Left kidney (tissue), 2 donors: ENCODE measurements around the gene ACTRT2. TPM values are rescaled to one million over a fixed set of nuclear protein-coding genes. Genes with fewer than 3 reads are reported as not detected.

Source experiments
- DNase-seq: peaks from one replicate; pipeline ENCODE4 v3.0.0-alpha.2; 2013
- polyA plus RNA-seq: library from polyadenylated mRNA; unstranded; fragments of 120-200 nt; gene quantifications from one replicate; pipeline ENCODE4 v1.2.1, GENCODE V29; 2013; ENCODE audit not compliant: insufficient read length

The ACTRT2 gene
- polyA plus RNA-seq, 1 donor = not detected

DNA sequence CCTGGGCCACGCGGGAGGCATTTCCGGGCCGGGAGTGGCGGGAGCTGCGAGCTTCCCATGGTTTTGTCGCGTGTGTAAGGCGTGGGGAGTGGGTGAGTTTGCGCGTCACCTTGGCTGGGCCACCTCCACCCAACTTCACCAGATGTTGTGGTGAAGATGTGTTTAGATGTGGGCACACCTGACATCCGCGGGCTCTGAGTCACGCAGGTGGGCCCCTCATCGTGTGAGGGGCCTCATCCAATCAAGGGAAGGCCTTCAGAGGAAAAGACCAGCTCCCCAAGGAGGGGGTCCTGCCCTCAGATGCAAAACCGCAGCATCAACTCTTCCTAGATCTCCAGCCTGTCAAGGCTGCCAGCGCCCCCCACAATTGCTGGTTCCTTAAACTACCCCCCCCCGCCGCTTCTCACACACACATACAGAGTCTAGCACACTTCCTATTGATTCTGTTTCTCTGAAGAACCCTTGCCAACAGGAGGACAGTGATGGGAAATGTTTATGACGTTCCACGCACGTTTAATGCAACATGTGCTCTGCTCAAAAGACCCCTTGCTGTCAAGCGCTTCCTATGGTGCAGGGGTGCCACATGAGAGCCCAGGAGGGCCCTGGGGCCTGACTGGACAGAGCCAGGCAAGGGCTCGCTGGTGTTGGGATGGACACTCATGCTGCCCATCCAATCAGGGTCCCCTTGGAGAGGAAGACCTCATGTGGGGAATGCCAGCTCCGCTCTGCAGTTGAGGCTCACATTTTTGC lies 11.9 kb downstream of the ACTRT2 start:
- no peak for DNase-seq

DNA sequence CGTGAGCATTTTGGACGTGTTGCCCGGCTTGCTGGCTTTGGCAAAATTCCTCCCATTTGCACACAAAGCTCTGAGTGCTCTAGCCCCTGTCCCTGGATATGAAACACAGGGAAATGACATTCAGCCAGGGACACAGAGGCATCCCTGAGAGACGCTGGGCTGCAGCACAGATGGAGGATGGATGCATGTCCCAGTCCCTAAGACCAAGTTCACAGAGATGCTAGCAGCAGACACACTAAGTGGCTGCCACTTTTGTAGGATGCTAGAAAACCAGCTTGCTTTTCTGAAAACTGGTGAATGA lies 12.5 kb downstream of the ACTRT2 start:
- DNase-seq = no peak

DNA sequence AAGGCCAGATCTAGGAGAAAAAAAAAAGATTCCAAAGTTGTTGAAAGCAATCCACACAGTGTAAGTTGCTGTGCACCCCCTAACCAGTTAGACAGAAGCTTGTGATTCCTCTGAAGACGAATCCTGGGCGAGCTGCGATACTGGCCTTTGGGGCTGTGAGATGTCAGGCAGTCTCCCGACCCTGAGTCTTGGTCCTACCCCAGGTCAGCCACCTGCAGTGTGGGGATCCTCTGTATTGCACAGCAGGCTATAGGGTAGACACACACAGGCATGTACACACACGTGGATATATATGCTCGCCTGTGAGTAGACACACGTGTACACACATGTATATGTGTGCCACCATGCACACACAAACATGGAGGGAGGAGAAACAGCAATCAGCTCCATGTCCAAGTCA lies 12.9 kb downstream of the ACTRT2 start:
- no peak for DNase-seq

DNA sequence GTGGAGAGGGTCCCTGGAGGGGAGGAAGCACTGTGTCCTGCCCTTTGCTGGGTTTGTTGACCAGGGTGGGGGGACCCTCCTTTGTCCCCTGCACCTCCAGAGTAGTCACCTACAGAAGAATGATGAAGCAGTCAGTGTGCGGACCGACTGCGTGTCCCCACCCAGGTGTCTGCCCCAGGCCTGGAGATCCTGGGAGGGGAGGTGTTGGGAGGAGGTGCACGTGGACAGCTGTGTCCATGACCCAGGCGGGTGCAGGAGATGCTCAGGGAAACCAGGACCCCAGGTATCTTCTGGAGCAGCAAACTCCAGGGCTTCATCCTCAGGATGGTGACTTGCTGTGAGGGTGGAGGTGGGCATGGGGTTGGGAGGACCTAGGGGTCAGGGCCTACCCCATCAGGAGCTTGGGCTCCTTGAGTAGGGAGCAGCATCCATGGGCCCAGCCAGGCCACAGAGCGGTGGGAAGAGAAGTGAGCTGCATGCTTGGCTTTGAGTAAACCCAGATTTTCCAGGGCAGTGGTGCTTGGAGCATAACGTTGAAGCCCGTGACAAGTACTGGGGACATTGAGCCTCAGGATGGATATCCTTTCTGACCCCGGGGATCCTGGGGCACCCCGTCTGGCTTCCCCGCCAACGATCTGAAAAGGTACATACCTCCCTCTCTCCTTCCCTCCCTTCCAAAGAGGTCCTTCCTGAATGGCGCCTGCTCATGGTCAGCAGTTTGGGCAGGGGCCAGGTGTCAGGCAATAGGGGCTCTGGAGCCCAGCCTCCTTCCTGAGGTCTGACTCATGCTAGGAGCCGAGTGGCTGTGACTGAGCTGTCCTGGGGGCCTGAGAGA lies 13.7 kb downstream of the ACTRT2 start:
- no peak for DNase-seq

DNA sequence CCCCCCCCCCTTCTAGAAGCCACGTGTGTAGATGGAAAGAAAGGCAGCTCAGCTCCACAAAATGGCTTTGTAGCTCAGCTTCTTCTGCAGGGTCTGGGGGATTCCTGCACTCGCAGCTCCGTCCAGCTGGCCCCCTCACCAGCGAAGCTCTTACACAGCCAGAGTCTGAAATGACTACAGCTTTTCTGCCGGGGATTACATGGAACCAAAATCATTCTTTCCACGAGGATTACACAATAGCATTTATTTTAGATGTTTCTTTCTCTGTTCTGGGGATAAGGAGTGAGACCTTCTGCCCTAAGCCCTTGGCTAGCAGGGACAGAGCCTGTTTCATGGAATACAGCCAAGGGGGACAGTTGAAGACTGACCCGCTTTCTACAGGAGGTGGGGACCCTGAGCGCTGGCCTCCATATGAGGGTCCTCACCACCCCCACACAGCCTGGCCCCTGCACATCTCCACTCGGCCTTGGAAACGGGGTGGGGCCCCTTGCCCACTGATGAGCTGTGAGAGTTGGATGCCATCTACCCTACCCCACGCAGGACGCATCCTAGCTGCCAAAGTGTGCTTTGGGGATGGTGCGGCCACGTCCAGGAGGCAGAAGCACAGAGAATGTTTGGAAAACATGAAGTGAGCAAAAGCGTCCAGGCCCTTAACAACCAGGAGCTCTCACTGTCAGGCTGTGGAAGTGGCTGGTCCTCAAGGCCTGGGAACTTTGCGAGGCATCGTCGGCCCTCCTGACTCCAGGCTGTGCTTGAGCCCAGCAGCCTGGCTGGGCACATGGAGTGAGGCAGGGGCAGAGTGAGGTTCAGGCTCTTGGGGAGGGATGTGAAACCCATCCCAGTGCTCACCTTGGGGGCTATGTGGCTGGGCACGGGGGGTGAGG lies 14.5 kb downstream of the ACTRT2 start:
- DNase-seq = no peak

DNA sequence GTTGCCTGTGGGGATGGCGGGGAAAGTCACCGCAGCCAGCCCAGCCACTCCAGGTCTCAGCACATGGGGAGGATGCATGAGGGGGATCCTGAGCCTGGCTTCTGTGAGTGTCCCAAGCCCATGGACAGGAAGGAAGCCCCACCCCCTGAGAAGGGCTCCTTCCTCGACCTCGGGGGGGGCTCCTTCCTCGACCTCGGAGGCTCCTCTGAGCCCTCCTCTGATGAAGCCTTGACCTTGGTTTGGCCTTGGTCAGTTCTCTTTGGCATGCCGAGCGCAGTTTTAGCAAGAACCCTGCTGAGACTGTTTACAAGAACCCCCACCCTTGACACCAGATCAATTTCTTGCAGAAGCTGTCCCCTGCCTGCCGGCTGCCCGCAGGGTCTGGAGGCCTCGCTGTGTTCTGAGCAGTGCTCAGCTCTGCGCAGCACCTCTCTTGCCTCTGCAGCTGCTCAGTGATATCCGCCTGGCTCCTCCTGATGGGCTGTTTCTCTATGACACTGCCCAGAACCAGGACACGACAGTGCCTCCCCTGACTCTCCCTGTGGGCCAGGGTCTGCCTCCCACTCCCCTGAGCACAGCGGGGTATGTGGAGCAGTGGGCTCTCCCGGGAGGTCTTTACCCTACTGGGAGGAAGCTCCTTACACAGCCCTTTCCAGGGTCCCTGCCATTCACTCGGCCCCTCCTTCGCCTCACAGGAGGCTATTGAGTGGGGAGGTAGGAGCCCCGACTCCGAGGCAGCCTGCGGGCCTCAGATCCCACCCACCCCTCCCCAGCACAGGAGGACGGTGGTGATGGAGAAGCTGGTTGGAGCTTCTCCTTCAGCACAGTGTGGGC lies 15.4 kb downstream of the ACTRT2 start:
- no peak for DNase-seq

DNA sequence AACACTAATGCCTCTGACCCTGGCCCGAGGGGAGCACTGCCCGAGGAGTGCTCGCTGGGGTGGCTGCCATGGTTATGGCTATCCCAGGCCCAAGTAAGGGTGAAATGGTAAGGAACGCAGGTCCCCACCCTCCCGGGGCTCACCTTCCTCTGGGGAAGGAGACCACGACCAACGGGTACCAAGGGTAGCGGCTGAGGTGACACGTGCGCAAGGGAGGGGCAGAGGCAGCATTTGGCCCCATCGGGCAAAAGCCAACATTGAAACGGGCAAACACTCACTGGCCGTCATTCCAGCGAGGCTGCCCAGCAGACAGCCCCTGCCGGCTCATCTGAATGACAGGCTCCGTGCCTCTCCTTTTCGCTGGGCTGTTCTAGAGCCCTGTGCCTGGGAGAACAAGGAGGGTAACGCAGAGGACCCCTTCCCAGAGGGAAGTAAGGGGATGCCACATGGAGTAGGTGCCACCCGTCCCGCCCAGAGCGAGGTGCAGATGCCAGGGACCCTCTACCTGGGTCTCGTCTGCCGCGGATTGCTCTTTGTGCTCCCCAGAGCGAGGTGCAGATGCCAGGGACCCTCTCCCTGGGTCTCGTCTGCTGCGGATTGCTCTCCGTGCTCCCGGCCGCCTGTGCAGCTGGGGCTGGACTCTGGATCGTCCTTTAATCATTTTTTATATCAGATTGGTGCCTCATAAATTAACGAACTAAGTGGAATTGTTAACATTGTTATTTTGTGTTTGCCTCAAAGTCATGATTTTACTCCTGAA lies 16.2 kb downstream of the ACTRT2 start:
- no peak for DNase-seq

DNA sequence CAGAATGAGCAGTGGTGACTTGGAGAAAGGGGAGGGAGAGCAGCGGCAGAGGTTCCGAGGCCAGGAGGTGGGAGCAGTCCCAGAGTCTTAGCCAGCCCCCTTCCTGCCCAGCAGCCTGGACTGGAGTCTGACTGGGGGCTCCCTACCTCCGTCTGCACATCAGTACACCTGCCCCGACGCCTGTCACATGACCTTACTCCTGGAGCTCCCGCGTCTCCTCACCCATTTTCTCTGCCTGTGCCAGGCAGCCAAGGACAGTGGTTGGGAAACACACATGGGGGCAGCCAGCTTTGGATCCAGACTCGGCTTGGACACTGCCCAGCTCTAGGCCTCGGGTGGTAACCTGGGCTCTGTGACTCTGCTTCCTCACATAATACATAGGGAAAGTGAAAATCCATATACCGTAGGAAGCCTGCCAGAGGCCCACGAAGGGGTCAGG lies 16.9 kb downstream of the ACTRT2 start:
- DNase-seq = no peak

DNA sequence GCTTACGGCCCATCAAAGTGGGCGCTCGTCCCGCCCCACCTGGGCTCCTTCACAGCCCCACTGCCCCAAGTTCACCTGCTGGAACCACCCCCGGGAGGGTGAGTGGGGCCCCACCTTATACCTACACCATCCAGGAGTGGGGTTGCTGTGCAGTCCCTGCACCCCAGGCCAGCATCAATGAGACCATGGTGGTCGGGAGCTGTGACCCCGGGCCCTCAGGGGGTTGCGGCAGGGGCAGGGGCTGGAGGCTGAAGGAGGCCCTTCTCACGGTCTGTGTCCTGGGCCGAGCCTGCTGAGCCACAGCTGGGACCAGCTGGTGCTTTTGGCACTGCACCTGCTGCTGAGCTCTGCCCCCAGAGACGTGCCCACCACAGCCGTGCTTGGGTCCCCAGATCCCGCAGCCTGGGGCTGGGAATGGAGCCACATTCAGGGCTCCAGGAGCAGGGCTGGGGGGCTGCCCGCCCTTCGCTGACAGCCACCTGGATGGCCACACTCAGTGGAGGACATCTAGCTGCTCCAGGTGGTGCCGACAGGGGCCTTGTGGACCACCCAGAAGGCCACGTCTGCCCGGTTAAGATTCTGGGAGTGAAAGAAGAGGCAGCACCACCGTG lies 17.4 kb downstream of the ACTRT2 start:
- DNase-seq = no peak

DNA sequence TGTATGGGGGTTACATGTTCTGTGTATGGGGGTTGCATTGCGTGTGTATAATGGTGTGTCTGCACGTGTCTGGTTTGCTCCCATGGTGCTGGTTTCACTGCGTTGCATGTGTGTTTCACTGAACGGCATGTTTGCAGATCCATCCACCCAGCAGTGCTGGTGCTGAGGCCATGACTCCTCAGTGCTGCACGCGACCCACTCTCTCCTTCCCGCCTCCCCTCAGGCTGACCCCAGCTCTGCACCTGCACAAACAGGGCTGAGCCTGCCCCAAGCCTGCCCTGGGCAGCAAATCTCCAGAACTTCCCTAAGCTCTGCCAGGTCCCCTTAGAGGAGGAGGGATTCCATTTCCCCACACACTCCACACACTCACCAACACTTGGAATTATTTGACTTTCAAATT lies 18.7 kb downstream of the ACTRT2 start:
- no peak for DNase-seq

DNA sequence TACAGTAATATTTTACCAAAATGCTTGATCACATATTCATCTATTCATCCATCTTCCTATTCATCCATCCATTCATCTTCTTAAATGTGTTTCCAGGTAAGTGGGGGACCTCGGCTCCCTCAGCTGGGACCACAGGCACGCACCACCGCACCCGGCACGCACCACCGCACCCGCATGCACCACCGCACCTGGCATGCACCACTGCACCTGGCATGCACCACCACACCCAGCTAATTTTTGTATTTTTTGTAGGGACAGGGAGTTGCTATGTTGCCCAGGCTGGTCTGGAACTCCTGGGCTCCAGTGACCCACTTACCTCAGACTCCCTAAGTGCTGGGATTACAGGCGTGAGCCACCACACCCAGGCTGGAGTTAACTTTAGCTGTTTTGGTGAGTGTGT lies 21.2 kb downstream of the ACTRT2 start:
- DNase-seq = no peak

DNA sequence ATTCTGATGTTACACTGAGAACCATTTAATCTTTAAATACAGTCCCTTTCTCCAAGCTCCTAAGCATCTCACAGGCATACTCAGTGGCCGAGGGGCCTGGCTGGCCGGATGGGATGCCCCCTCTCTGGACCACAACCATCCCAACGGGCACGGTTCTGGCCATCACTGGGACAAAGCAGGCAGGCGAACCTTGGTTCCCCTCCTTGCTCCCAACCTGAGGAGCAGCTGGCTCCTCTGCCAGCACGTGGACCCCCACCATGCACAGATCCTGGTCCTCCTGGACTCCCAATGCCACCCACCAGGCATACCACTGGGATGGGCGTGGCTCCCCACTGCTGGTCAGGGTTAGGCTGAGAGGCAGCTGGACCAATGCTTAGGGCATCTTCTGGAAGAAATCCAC lies 27.9 kb downstream of the ACTRT2 start:
- no peak for DNase-seq

DNA sequence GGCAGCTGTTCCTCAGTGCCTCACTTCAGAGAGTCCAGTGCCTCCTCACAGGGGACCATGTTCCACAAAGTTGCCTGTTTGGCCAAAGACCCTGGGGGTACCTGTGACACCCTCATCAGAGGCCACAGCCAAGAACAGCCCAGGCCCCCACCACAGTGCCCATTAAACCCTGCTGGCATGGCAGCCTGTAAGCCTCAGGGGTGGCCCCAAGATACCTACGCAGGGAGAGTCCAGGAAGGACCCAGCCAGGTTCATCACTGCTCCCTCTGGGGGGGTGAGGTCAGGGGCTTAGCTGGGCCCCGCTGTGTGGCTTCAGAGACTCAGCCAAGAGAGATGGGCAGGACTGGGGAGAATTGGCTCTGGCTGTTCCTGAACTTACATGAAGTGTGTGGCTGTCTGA lies 28.6 kb downstream of the ACTRT2 start:
- no peak for DNase-seq

DNA sequence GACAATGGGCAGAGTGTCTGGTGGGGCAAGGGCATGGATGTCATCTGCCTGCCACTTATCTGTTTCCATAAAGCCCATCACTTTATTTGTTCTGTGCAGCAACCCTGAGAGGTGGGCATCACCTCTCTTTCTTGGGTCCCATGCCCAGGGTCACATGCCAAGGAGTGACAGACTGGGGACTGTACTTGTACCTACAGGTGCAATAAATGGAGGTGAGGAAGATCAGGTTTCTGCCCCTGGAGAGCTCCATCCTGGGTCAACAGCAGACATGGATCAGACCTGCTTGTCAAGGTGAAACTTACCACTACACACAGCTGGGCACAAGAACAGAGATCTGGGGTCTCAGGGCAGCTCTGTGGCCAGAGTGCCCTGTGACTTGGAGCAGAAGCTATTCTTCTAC lies 29.3 kb downstream of the ACTRT2 start:
- DNase-seq = no peak

DNA sequence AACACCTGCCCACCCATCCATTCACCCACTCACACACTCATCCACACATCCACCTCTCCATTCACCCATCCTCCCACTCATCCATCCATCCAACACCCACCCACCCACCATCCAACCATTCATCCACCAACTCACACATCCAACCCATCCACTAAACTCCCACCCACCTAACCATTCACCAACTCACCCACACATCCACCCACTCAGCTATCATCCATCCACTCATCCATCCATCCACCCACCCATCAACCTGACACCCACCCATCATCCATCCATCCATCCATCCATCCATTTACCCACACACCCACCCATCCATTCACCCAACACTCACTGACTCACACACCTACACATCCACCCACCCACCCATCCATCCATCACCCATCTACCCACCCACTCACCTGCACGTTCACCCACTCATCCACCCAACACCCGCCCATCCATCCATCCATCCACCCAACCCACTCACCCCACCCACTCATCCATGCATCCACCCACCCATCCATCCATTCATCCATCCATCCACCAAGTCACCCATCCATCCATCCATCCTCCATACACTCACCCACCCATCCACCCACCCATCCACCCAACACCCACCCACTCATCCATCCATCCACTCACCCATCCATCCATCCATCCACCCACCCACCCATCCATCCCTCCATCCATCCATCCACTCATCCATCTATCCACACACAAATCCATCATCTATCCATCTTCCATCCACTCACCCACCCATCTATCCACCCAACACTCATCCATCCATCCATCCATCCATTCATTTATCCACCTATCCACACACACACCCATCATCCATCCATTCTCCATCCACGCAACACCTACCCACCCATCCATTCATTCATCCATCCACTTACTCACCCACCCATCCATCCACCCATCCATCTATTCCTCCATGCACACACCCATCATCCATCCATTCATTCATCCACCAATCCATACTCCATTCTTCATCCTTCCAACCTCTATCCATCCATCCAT lies 30.3 kb downstream of the ACTRT2 start:
- DNase-seq = no peak

DNA sequence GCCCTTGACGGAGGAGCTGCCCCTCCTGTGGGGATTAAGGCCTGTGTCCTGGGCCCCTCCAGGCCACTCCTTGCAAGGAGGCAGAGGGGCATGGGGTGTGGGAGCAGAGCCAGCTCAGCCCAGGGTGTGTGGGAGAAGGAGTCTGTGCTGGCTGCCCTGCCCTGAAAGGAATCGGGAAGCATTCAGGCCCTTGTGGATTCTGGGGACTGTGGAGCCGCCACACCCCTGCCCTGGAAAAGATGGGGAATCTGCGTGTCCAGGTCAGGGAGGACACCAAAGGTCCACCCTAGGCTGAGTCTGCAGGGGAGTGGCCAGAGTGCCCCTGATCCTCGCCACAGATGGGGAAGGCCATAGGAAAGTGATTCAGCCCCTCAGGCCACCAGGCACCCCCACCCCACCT lies 31.2 kb downstream of the ACTRT2 start:
- no peak for DNase-seq

DNA sequence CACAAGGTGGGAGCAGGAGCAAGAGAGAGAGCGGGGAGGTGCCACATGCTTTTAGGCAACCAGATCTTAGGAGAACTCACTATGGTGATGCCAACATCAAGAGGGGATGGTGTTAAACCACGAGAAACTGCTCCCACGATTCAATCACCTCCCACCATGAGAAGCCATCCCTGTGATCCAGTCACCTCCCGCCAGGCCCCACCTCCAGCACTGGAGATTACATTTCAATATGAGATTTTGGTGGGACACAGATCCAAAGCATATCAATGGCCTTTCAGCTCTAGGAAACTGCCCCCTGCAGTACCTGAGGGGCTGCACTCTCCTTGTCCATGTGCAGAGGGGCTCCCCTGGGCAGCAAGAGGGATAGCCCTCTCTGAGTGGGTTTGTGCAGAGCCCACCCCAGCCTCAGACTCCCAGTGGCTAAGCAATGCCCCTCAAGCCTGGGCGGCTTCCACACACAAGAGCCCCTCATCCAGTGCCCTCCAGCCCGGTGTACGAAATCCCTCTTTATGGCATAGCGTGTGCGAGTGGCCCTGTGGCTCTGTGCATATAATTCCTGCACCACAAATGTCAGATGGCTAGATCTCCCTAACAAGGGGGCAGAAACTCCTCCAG lies 32.2 kb downstream of the ACTRT2 start:
- DNase-seq = no peak

DNA sequence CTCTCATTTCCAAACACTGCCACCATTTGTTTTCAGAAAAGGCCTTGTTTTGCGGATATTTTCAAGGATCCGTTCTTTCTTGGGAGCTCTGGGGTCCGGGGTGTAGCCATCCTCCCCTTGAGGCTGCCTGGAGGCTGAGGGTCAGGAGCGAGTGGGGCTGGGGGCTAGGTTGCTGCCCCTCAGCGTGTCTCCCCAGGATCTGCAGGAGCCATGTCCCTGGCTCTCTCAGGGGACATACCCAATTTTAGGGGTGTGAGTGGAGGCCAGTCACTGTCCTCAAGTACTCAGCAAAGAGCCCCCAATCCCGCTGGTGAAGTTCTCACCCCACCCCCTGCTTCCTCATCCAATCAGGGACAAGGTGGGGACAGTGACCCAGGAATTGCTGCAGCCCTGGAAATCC lies 32.7 kb downstream of the ACTRT2 start:
- DNase-seq = no peak

DNA sequence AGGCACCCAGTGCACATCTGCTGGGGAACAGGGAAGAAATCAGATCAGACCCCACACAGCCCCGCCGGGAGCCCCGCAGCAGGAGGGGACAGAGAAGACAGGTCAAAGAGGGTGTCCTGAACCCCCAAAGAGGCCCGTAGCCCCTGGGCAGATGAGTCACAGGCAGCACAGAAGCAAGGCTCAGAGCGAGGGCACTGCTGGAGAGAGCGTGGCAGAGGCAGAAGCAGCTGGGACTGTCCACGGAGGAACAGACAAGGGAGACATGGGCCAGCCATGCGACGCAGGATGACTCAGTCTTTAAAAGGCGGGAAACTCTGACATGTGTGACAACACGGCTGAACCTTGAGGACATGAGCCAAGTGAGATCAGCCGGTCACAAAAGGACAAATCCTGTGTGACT lies 33.2 kb downstream of the ACTRT2 start:
- no peak for DNase-seq
